GM12872 (cell line): ENCODE results near the gene NTSR1.

Source experiments
- TF ChIP-seq, protein P1 (sequence below): IDR thresholded peaks from 3 replicates; pipeline ENCODE4 v1.5.1; 2011; ENCODE audit warnings: low read depth, mild to moderate bottlenecking, low read length, moderate library complexity; ENCODE audit not compliant: insufficient read depth

NTSR1 gene

DNA sequence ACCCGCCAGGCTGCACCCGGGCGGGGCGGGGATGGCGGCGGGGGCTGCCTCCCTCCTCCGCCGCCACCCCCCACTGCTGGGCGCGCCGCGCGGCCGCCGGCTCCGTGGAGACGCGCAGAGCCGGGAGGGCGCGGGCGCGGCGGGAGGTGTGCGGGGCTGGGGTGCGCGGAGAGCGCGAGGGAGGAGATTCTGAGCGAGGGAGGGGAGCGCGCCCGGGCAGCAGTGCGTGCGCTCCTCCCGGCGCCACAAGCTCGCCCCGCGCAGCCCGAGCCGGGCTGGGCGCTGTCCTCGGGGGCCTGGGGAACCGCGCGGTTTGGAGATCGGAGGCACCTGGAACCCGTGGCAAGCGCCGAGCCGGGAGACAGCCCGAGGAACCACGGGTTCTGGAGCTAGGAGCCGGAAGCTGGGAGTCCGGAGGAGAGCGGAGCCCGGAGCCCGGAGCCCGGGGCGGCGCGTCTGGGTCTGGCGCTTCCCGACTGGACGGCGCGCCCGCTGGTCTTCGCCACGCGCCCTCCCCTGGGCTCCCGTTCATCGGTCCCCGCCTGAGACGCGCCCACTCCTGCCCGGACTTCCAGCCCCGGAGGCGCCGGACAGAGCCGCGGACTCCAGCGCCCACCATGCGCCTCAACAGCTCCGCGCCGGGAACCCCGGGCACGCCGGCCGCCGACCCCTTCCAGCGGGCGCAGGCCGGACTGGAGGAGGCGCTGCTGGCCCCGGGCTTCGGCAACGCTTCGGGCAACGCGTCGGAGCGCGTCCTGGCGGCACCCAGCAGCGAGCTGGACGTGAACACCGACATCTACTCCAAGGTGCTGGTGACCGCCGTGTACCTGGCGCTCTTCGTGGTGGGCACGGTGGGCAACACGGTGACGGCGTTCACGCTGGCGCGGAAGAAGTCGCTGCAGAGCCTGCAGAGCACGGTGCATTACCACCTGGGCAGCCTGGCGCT lies at the start of gene NTSR1:
TSS of gene NTSR1 (plus strand) at position 246 of the 946 bp plus-strand sequence. CDS start at position 618, 372 bp downstream.
- TF ChIP-seq, protein P1, sequence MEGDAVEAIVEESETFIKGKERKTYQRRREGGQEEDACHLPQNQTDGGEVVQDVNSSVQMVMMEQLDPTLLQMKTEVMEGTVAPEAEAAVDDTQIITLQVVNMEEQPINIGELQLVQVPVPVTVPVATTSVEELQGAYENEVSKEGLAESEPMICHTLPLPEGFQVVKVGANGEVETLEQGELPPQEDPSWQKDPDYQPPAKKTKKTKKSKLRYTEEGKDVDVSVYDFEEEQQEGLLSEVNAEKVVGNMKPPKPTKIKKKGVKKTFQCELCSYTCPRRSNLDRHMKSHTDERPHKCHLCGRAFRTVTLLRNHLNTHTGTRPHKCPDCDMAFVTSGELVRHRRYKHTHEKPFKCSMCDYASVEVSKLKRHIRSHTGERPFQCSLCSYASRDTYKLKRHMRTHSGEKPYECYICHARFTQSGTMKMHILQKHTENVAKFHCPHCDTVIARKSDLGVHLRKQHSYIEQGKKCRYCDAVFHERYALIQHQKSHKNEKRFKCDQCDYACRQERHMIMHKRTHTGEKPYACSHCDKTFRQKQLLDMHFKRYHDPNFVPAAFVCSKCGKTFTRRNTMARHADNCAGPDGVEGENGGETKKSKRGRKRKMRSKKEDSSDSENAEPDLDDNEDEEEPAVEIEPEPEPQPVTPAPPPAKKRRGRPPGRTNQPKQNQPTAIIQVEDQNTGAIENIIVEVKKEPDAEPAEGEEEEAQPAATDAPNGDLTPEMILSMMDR: no peak

DNA sequence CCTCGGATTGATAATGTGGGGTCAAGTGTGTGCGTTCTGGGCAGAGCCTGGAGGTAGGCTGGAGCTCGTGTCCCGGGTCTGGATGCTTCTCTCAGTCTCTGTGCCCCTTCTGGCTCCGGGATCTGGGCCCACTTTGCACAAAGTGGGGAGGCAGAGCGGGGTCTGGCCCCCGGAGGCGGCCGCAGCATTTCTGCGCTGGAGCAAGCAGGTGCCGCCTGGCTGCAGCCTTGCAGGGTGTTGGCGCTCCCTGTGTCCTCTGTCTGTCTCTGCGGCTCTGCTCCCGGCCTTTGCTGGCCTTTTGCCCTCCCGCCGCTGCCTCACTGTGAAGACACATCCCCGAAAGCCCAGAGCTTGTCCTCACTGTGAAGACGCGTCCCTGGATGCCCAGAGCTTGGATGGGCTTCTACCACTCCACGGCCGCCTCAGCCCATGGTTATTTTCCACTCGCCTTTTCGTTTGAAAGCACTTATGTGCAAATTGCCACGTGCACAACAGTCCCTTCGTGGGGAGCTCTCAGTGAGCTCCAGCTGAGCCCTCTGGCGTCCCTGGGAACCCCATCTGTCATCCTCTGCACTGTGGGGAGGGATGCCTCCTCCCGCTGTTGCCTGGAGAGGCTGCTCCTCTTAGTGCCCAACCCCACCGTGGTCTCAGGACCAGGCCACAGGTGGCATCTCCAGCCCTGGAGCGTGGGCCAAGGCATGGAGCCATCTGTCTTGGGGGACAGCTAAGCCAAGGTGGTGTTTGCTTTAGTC lies 49.0 kb upstream of the NTSR1 start:
- TF ChIP-seq, protein P1: no peak

- TF ChIP-seq, protein P1: no peak
Observed at GRCh38 chr20:62660240-62660615, 48.4 kb upstream of the NTSR1 start.

DNA sequence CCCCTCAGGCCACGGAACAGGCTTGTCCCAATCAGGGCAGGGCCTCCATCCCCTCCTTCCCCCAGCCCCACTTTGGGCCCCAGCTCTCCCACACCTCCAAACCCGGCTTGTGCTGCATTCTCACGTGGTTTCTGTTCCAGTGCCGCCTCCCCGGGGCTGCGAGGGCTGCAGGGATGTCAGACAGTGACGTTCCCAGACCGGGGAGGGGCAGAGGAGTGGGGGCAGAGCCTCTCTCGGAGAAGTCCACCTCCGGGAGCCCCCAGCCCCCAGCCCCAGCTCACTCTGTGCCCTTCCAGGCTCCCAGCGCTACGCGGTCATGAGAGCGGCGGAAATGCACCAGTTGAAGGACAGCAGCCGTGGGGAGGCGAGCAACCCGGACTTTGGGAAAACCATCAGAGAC lies 47.9 kb upstream of the NTSR1 start:
- TF ChIP-seq, protein P1: no peak

GRCh38 chr20:62661647-62662046 lies 47.0 kb upstream of the NTSR1 start:
- TF ChIP-seq, protein P1: no peak

DNA sequence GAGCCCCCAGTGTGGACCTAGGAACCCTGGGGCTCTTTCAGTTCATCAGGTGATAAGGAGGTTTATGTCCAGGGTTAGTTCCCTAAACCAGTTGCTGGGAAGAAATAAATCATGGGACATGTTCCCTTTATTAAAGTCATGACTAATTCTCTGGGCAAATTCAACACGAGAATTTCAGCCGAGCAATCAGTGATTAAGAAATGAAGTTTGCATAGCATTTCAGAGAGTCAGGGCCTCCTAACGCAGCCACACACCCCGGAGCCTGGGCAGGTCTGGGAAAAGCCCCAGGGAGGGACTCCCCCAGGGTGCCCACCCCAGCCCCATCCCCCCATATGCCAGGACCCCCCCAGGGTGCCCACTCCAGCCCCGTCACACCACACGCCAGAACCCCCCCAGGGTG lies 46.2 kb upstream of the NTSR1 start:
- TF ChIP-seq, protein P1: no peak
